Measurements from ENCODE around the gene FANCI. TPM values are rescaled to one million over a fixed set of nuclear protein-coding genes. Genes with fewer than 3 reads are reported as not detected.
A peak's percentile ranks its signal among the peaks of the same experiment; 100 is the strongest.

FANCI gene
- total RNA-seq, 1 donor = 41.0 TPM

GRCh38 chr15:89205991-89206585 lies 37.7 kb upstream of the FANCI start:
- DNase-seq (ENCODE audit: low read depth) = no peak
- no peak overlapping the region for H3K4me3 ChIP-seq (ENCODE audit: low read depth, low read length)
- TF ChIP-seq, protein P1, sequence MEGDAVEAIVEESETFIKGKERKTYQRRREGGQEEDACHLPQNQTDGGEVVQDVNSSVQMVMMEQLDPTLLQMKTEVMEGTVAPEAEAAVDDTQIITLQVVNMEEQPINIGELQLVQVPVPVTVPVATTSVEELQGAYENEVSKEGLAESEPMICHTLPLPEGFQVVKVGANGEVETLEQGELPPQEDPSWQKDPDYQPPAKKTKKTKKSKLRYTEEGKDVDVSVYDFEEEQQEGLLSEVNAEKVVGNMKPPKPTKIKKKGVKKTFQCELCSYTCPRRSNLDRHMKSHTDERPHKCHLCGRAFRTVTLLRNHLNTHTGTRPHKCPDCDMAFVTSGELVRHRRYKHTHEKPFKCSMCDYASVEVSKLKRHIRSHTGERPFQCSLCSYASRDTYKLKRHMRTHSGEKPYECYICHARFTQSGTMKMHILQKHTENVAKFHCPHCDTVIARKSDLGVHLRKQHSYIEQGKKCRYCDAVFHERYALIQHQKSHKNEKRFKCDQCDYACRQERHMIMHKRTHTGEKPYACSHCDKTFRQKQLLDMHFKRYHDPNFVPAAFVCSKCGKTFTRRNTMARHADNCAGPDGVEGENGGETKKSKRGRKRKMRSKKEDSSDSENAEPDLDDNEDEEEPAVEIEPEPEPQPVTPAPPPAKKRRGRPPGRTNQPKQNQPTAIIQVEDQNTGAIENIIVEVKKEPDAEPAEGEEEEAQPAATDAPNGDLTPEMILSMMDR (IDR thresholded peaks at IDR 0.05; ENCODE audit: insufficient read depth, low read depth, low read length) = no peak

- H3K4me3 ChIP-seq (ENCODE audit: low read depth, low read length) = peak overlapping the region; percentile 40
- peak; percentile 68 for DNase-seq (ENCODE audit: low read depth)
- TF ChIP-seq, protein P1 (IDR thresholded peaks at IDR 0.05; ENCODE audit: insufficient read depth, low read depth, low read length) = peak; percentile 96
Measured at GRCh38 chr15:89206908-89207331, 36.9 kb upstream of the FANCI start.

GRCh38 chr15:89208256-89208655 lies 35.5 kb upstream of the FANCI start:
- no peak overlapping the region for H3K4me3 ChIP-seq (ENCODE audit: low read depth, low read length)

DNA sequence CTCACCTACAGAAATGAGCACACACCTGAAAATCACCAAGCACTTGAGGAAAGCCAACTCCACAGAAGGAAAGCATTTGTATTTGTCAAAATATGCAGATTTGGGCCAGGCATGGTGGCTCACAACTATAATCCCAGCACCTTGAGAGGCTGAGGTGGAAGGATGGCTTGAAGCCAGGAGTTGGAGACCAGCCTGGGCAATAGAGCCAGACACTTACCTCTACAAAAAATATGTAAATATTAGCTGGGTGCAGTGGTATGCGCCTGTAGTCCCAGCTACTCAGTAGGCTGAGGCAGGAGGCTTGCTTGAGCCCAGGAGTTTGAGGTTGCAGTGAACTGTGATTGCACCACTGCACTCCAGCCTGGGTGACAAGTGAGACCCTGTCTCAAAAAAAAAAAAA lies 34.7 kb upstream of the FANCI start:
- TF ChIP-seq, protein P1 (IDR thresholded peaks at IDR 0.05; ENCODE audit: insufficient read depth, low read depth, low read length) = no peak
- no peak overlapping the region for H3K4me3 ChIP-seq (ENCODE audit: low read depth, low read length)
- DNase-seq (ENCODE audit: low read depth) = no peak

More at GRCh38 chr15:89208256-89208655, 35.5 kb upstream of the FANCI start:
- TF ChIP-seq, protein P1 (IDR thresholded peaks at IDR 0.05; ENCODE audit: insufficient read depth, low read depth, low read length) = no peak
- no peak for DNase-seq (ENCODE audit: low read depth)

DNA sequence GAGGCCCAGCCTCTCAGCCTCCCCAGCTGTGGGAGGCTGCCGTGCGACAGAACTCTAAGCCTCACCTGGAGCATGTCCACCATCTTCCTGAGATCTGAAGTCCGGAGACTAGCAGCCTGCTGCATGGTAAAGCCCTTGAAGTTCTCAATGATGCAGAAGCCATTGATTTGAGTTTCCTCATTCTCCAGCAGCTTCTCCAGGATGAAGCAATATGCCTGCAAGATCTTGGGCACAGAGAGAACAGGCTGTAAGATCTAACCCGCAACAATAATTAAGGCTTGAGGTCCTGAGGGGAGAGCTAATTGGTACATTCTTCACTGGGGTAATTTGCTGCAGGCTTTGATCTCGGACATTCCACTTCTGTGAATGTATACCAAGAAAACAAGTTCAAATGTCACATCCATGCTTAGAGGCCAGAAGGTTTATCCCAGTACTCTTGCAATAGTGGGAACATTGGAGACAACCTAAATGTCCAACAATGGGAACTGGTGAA lies 32.1 kb upstream of the FANCI start:
- no peak overlapping the region for H3K4me3 ChIP-seq (ENCODE audit: low read depth, low read length)
- DNase-seq (ENCODE audit: low read depth) = no peak
- TF ChIP-seq, protein P1 (IDR thresholded peaks at IDR 0.05; ENCODE audit: insufficient read depth, low read depth, low read length) = no peak

GRCh38 chr15:89215627-89216026 lies 28.2 kb upstream of the FANCI start:
- DNase-seq (ENCODE audit: low read depth) = no peak
- TF ChIP-seq, protein P1 (IDR thresholded peaks at IDR 0.05; ENCODE audit: insufficient read depth, low read depth, low read length) = no peak
- H3K4me3 ChIP-seq (ENCODE audit: low read depth, low read length) = no peak overlapping the region

DNA sequence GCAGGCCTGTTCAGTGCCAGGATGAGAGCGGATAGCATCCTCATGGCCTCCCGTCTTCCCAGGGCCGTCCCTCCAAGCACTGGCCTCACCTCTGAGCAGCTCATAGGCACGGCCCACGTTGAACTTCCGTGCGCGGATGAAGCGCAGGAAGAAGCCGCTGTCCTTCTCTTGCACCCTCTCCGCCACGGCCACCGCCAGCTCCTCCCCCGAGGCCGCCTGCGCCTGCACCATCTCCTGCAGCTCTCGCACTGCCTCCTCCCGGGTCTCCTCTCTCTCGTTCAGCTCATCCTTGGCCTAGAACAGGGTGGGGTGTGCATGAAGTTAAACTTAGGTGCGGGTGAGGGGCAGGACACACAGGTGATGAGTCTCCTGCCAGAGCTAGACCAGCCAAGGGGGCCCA lies 26.7 kb upstream of the FANCI start:
- no peak for DNase-seq (ENCODE audit: low read depth)
- TF ChIP-seq, protein P1 (IDR thresholded peaks at IDR 0.05; ENCODE audit: insufficient read depth, low read depth, low read length) = no peak
- no peak overlapping the region for H3K4me3 ChIP-seq (ENCODE audit: low read depth, low read length)
